Endothelial cell of umbilical vein (primary cell): ENCODE measurements around the gene DIP2C.

Experiments
- EZH2 ChIP-seq: IDR thresholded peaks from 2 replicates; pipeline ENCODE4 v1.6.1; 2012; ENCODE audit warnings: borderline replicate concordance, low read depth, mild to moderate bottlenecking, moderate library complexity, low read length, inconsistent platforms; ENCODE audit not compliant: severe bottlenecking
- FOS ChIP-seq: IDR thresholded peaks from 2 replicates; pipeline ENCODE4 v1.6.1; 2011; ENCODE audit warnings: mild to moderate bottlenecking, low read length, moderate library complexity, borderline replicate concordance; ENCODE audit not compliant: insufficient read depth
- GATA2 ChIP-seq: IDR thresholded peaks from 2 replicates; pipeline ENCODE4 v1.7.0; 2011; ENCODE audit warnings: low read depth, mild to moderate bottlenecking, moderate library complexity, mixed read lengths, low read length; ENCODE audit not compliant: insufficient read length, insufficient read depth
- POLR2A ChIP-seq: IDR thresholded peaks from 2 replicates; pipeline ENCODE4 v1.6.1; 2012; ENCODE audit warnings: low read depth, mild to moderate bottlenecking, control low read depth, low read length
- POLR2AphosphoS5 ChIP-seq: IDR thresholded peaks from 2 replicates; pipeline ENCODE4 v1.6.1; 2012; ENCODE audit warnings: low read depth, mild to moderate bottlenecking, control low read depth, low read length, moderate library complexity; ENCODE audit not compliant: insufficient read depth
- TF ChIP-seq, protein P1 (sequence below), 2 donors: IDR thresholded peaks; 1 replicate in 1 of 2; 2 replicates in 1 of 2; pipeline ENCODE4 v1.5.1; 2011; ENCODE audit warnings: low read length in 2 of 2, mild to moderate bottlenecking in 2 of 2, moderate library complexity in 2 of 2, control low read depth in 1 of 2, inconsistent platforms in 1 of 2, low read depth in 1 of 2; ENCODE audit not compliant: insufficient read depth in 1 of 2; ENCODE audit errors: extremely low read depth in 1 of 2
- TF ChIP-seq, protein P2 (sequence below): IDR thresholded peaks from 2 replicates; pipeline ENCODE4 v1.6.1; 2011; ENCODE audit not compliant: insufficient read depth, insufficient read length

DNA sequence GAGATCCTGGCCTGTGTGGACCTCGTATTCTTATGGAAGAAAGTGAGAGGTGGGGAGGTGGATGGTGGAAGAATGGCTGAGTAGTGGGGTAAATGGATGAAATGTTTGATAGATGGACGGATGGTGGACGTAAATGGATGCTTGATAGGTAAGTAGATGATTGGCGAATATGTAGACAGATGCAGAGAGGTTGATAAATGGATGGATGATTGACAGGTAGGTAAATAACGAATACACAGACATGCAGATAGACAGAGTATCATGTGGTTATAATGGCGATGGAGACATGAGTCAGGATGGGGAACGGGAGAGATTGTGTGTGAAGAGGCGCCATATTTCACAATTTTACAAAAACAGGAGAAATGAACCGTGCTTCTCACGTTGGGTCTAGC is 219.5 kb downstream of the DIP2C start:
- TF ChIP-seq, protein P1, sequence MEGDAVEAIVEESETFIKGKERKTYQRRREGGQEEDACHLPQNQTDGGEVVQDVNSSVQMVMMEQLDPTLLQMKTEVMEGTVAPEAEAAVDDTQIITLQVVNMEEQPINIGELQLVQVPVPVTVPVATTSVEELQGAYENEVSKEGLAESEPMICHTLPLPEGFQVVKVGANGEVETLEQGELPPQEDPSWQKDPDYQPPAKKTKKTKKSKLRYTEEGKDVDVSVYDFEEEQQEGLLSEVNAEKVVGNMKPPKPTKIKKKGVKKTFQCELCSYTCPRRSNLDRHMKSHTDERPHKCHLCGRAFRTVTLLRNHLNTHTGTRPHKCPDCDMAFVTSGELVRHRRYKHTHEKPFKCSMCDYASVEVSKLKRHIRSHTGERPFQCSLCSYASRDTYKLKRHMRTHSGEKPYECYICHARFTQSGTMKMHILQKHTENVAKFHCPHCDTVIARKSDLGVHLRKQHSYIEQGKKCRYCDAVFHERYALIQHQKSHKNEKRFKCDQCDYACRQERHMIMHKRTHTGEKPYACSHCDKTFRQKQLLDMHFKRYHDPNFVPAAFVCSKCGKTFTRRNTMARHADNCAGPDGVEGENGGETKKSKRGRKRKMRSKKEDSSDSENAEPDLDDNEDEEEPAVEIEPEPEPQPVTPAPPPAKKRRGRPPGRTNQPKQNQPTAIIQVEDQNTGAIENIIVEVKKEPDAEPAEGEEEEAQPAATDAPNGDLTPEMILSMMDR (IDR thresholded peaks at IDR 0.05; ENCODE audit: extremely low read depth in 1 of 2, insufficient read depth in 1 of 2, low read depth in 1 of 2, low read length in 2 of 2): no peak
- TF ChIP-seq POLR2AphosphoS5 (no peak), FOS (no peak), POLR2A (no peak), EZH2 (no peak), GATA2 (no peak)
- TF ChIP-seq, protein P2, sequence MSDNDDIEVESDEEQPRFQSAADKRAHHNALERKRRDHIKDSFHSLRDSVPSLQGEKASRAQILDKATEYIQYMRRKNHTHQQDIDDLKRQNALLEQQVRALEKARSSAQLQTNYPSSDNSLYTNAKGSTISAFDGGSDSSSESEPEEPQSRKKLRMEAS: no peak
